WTC11 (cell line): ENCODE results near the gene NUP214. TPM values are rescaled to one million over a fixed set of nuclear protein-coding genes. Genes with fewer than 3 reads are reported as not detected.

Source experiments
- ATAC-seq: fragments of 200-7000 bp; cut with Tn5 transposase; 2 replicates; pipeline ENCODE4 v1.10.0; 2021; ENCODE audit warnings: mild to moderate bottlenecking, moderate library complexity
- CTCF ChIA-PET: fragments of 300-600 bp; sonication (Branson Sonifier 250); formaldehyde crosslinking; loops from one replicate; lab custom pipeline; 2021; ENCODE audit warnings: antibody characterized with exemption; lab: Charles Lee
- POLR2A ChIA-PET: fragments of 350-600 bp; sonication (Branson Sonifier 250); formaldehyde crosslinking; loops from one replicate; lab custom pipeline; 2021; ENCODE audit warnings: antibody characterized with exemption; lab: Charles Lee
- DNase-seq: peaks from one replicate; pipeline ENCODE4 v3.0.0; 2021; ENCODE audit warnings: low spot score
- H3K27ac Mint-ChIP-seq: 2 replicates; pipeline ENCODE4 v1.8.0; 2021; ENCODE audit warnings: mixed read lengths
- H3K27me3 Mint-ChIP-seq: 2 replicates; pipeline ENCODE4 v1.8.0; 2021; ENCODE audit warnings: low read depth, mild to moderate bottlenecking, moderate library complexity, mixed read lengths
- H3K36me3 Mint-ChIP-seq: 2 replicates; pipeline ENCODE4 v1.8.0; 2021; ENCODE audit warnings: mixed read lengths
- H3K4me1 Mint-ChIP-seq: 2 replicates; pipeline ENCODE4 v1.8.0; 2022; ENCODE audit warnings: mixed read lengths
- H3K4me3 Mint-ChIP-seq: 2 replicates; pipeline ENCODE4 v1.8.0; 2021; ENCODE audit warnings: mild to moderate bottlenecking, moderate library complexity, mixed read lengths
- H3K9me3 Mint-ChIP-seq: 2 replicates; pipeline ENCODE4 v1.8.0; 2021; ENCODE audit warnings: mixed read lengths
- ATF1 ChIP-seq: sonication (generic); formaldehyde crosslinking; IDR thresholded peaks from 2 replicates; pipeline ENCODE4 v1.8.1; 2023; ENCODE audit warnings: mild to moderate bottlenecking, moderate library complexity, missing genetic modification reagents
- EMX1 ChIP-seq: fragments of 250-450 bp; sonication (Bioruptor Pico); IDR thresholded peaks from 2 replicates; pipeline ENCODE4 v1.8.0; 2021; ENCODE audit warnings: mild to moderate bottlenecking
- HMGA2 ChIP-seq: fragments of 250-450 bp; sonication (Bioruptor Pico); IDR thresholded peaks from 2 replicates; pipeline ENCODE4 v1.4.0; 2021; ENCODE audit warnings: mild to moderate bottlenecking, moderate library complexity
- JUN ChIP-seq: sonication (generic); formaldehyde crosslinking; IDR thresholded peaks from 2 replicates; pipeline ENCODE4 v1.8.0; 2023; ENCODE audit warnings: mild to moderate bottlenecking, missing genetic modification reagents
- NFE2L1 ChIP-seq: sonication (generic); formaldehyde crosslinking; IDR thresholded peaks from 2 replicates; pipeline ENCODE4 v1.8.1; 2023; ENCODE audit warnings: missing genetic modification reagents
- NR3C1 ChIP-seq: sonication (generic); formaldehyde crosslinking; conservative IDR thresholded peaks from 2 replicates; pipeline ENCODE4 v1.8.1; 2023; ENCODE audit warnings: low read depth, mild to moderate bottlenecking, missing genetic modification reagents
- RORB ChIP-seq: fragments of 250-450 bp; sonication (Bioruptor Pico); IDR thresholded peaks from 2 replicates; pipeline ENCODE4 v1.9.0; 2021; ENCODE audit warnings: mild to moderate bottlenecking
- TEAD4 ChIP-seq: sonication (generic); formaldehyde crosslinking; IDR thresholded peaks from 2 replicates; pipeline ENCODE4 v1.8.0; 2022; ENCODE audit warnings: mild to moderate bottlenecking, missing genetic modification reagents
- ZBTB21 ChIP-seq: sonication (generic); formaldehyde crosslinking; IDR thresholded peaks from 2 replicates; pipeline ENCODE4 v1.8.1; 2023; ENCODE audit warnings: mild to moderate bottlenecking, missing genetic modification reagents, borderline replicate concordance
- ZNF219 ChIP-seq: sonication (generic); formaldehyde crosslinking; IDR thresholded peaks from 2 replicates; pipeline ENCODE4 v1.8.0; 2023; ENCODE audit warnings: missing genetic modification reagents, mild to moderate bottlenecking, borderline replicate concordance
- total RNA-seq: library from RNA; stranded (reverse); gene quantifications from 3 replicates; pipeline ENCODE4 v1.2.3, GENCODE V29; 2021
- TF ChIP-seq, protein P1 (sequence below): fragments of 250-450 bp; sonication (Bioruptor Pico); IDR thresholded peaks from 2 replicates; pipeline ENCODE4 v1.9.0; 2021; ENCODE audit warnings: mild to moderate bottlenecking, borderline replicate concordance
- TF ChIP-seq, protein P2 (sequence below): sonication (generic); formaldehyde crosslinking; IDR thresholded peaks from 2 replicates; pipeline ENCODE4 v1.8.0; 2023; ENCODE audit warnings: mild to moderate bottlenecking, missing genetic modification reagents
- TF ChIP-seq, protein P3 (sequence below): fragments of 250-450 bp; sonication (Bioruptor Pico); IDR thresholded peaks from 2 replicates; pipeline ENCODE4 v2.1.2; 2022; ENCODE audit warnings: mild to moderate bottlenecking, moderate library complexity
- TF ChIP-seq, protein P4 (sequence below): sonication (generic); formaldehyde crosslinking; IDR thresholded peaks from 2 replicates; pipeline ENCODE4 v1.8.0; 2022; ENCODE audit warnings: mild to moderate bottlenecking, missing genetic modification reagents
- TF ChIP-seq, protein P5 (sequence below): sonication (generic); formaldehyde crosslinking; IDR thresholded peaks from 2 replicates; pipeline ENCODE4 v1.8.0; 2022; ENCODE audit warnings: missing genetic modification reagents
- TF ChIP-seq, protein P6 (sequence below): fragments of 250-450 bp; sonication (Bioruptor Pico); IDR thresholded peaks from 2 replicates; pipeline ENCODE4 v1.9.0; 2021; ENCODE audit warnings: moderate library complexity, mild to moderate bottlenecking, inconsistent platforms, borderline replicate concordance
- TF ChIP-seq, protein P7 (sequence below): sonication (generic); formaldehyde crosslinking; IDR thresholded peaks from 2 replicates; pipeline ENCODE4 v1.8.0; 2023; ENCODE audit warnings: missing genetic modification reagents

Gene NUP214
- total RNA-seq, 1 experiment from 2014 or later: 41.8 TPM

DNA sequence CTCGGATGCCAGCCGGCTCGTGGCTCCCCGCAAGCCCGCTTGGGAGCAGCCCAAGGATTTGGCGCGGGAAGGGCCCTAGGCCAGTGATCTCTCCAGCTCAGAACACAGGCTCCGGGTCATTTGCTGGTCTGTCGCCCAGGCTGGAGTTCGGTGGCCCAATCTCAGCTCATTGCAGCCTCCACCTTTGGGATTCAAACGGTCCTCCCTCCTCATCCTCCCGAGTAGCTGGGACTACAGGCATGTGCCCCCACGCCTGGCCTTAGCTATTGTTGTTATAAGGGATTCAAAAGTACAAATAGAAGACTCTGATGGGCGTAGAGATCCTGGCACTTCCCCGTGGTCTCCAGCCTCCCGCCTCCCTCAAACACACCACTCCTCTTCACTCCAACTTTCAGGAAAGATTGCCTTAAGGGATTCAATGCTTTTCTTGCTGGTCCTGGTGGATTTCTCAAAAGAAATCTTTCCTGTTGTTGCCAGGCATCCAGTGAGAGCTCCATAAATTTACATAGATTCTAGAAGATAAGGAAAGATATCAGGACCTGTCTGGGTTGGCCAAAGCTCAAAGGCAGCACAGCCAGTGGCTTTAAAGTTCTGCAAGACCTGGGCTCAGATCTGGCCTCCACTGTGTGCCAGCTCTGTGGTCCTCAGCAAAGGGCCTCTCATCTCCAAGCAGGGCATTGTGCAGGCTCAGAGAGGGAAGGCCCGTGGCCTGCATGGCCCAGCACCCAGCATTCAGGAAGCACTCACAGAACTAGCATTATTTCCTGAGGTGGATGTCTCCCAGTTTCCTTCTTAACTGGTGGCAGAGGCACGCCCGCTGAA is 28.0 kb upstream of the NUP214 start (continued):
- TF ChIP-seq, protein P1, sequence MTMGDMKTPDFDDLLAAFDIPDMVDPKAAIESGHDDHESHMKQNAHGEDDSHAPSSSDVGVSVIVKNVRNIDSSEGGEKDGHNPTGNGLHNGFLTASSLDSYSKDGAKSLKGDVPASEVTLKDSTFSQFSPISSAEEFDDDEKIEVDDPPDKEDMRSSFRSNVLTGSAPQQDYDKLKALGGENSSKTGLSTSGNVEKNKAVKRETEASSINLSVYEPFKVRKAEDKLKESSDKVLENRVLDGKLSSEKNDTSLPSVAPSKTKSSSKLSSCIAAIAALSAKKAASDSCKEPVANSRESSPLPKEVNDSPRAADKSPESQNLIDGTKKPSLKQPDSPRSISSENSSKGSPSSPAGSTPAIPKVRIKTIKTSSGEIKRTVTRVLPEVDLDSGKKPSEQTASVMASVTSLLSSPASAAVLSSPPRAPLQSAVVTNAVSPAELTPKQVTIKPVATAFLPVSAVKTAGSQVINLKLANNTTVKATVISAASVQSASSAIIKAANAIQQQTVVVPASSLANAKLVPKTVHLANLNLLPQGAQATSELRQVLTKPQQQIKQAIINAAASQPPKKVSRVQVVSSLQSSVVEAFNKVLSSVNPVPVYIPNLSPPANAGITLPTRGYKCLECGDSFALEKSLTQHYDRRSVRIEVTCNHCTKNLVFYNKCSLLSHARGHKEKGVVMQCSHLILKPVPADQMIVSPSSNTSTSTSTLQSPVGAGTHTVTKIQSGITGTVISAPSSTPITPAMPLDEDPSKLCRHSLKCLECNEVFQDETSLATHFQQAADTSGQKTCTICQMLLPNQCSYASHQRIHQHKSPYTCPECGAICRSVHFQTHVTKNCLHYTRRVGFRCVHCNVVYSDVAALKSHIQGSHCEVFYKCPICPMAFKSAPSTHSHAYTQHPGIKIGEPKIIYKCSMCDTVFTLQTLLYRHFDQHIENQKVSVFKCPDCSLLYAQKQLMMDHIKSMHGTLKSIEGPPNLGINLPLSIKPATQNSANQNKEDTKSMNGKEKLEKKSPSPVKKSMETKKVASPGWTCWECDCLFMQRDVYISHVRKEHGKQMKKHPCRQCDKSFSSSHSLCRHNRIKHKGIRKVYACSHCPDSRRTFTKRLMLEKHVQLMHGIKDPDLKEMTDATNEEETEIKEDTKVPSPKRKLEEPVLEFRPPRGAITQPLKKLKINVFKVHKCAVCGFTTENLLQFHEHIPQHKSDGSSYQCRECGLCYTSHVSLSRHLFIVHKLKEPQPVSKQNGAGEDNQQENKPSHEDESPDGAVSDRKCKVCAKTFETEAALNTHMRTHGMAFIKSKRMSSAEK (CRISPR knock-in tag): no peak
- TF ChIP-seq HMGA2: no peak
- no peak for TF ChIP-seq EMX1 (CRISPR knock-in tag)
- 0 out of 2 replicates have a peak, but pooled peaks have one; percentile 28 for TF ChIP-seq NFE2L1
- TF ChIP-seq, protein P2, sequence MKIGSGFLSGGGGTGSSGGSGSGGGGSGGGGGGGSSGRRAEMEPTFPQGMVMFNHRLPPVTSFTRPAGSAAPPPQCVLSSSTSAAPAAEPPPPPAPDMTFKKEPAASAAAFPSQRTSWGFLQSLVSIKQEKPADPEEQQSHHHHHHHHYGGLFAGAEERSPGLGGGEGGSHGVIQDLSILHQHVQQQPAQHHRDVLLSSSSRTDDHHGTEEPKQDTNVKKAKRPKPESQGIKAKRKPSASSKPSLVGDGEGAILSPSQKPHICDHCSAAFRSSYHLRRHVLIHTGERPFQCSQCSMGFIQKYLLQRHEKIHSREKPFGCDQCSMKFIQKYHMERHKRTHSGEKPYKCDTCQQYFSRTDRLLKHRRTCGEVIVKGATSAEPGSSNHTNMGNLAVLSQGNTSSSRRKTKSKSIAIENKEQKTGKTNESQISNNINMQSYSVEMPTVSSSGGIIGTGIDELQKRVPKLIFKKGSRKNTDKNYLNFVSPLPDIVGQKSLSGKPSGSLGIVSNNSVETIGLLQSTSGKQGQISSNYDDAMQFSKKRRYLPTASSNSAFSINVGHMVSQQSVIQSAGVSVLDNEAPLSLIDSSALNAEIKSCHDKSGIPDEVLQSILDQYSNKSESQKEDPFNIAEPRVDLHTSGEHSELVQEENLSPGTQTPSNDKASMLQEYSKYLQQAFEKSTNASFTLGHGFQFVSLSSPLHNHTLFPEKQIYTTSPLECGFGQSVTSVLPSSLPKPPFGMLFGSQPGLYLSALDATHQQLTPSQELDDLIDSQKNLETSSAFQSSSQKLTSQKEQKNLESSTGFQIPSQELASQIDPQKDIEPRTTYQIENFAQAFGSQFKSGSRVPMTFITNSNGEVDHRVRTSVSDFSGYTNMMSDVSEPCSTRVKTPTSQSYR (CRISPR knock-in tag): 0 out of 2 replicates have a peak, but pooled peaks have one; percentile 57
- TF ChIP-seq, protein P3, sequence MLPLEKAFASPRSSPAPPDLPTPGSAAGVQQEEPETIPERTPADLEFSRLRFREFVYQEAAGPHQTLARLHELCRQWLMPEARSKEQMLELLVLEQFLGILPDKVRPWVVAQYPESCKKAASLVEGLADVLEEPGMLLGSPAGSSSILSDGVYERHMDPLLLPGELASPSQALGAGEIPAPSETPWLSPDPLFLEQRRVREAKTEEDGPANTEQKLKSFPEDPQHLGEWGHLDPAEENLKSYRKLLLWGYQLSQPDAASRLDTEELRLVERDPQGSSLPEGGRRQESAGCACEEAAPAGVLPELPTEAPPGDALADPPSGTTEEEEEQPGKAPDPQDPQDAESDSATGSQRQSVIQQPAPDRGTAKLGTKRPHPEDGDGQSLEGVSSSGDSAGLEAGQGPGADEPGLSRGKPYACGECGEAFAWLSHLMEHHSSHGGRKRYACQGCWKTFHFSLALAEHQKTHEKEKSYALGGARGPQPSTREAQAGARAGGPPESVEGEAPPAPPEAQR (CRISPR knock-in tag): no peak
- TF ChIP-seq, protein P4, sequence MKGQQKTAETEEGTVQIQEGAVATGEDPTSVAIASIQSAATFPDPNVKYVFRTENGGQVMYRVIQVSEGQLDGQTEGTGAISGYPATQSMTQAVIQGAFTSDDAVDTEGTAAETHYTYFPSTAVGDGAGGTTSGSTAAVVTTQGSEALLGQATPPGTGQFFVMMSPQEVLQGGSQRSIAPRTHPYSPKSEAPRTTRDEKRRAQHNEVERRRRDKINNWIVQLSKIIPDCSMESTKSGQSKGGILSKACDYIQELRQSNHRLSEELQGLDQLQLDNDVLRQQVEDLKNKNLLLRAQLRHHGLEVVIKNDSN (CRISPR knock-in tag): 0 out of 2 replicates have a peak, but pooled peaks have one; percentile 21
- no peak for TF ChIP-seq JUN (CRISPR knock-in tag)
- no peak for TF ChIP-seq TEAD4 (CRISPR knock-in tag)
- TF ChIP-seq, protein P5, sequence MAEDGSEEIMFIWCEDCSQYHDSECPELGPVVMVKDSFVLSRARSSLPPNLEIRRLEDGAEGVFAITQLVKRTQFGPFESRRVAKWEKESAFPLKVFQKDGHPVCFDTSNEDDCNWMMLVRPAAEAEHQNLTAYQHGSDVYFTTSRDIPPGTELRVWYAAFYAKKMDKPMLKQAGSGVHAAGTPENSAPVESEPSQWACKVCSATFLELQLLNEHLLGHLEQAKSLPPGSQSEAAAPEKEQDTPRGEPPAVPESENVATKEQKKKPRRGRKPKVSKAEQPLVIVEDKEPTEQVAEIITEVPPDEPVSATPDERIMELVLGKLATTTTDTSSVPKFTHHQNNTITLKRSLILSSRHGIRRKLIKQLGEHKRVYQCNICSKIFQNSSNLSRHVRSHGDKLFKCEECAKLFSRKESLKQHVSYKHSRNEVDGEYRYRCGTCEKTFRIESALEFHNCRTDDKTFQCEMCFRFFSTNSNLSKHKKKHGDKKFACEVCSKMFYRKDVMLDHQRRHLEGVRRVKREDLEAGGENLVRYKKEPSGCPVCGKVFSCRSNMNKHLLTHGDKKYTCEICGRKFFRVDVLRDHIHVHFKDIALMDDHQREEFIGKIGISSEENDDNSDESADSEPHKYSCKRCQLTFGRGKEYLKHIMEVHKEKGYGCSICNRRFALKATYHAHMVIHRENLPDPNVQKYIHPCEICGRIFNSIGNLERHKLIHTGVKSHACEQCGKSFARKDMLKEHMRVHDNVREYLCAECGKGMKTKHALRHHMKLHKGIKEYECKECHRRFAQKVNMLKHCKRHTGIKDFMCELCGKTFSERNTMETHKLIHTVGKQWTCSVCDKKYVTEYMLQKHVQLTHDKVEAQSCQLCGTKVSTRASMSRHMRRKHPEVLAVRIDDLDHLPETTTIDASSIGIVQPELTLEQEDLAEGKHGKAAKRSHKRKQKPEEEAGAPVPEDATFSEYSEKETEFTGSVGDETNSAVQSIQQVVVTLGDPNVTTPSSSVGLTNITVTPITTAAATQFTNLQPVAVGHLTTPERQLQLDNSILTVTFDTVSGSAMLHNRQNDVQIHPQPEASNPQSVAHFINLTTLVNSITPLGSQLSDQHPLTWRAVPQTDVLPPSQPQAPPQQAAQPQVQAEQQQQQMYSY (CRISPR knock-in tag): no peak

DNA sequence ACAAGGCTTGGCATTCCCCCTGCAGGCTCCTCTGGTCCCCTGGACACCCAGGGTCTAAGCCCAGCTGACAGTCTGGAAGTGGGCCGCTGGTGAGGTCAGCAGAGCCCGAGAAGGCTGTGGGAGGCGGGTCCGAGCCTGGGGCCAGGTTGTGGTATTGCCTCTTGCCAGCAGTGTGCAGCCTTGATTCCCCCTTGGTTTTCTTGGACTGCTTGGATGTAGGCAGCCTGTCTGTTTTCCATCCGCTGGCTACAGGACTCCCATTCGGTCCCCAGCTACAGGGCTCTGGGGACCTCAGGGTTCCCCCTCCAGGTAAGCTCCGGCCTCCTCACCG is 27.5 kb upstream of the NUP214 start:
- ChIA-PET POLR2A (interaction anchor here (0.6 to 1.6 kb wide), 4 partner anchors 12 to 344 kb away, joined by 3 to 7 read pairs (median 4); partner anchors contain the start of gene NUP214), CTCF (interaction anchor here (0.6 to 4.1 kb wide), 8 partner anchors 12 to 252 kb away, joined by 3 to 18 read pairs (median 7); no protein-coding TSS in a partner anchor)
- H3K4me3 Mint-ChIP-seq: peak overlapping the region; percentile 79
- TF ChIP-seq, protein P6, sequence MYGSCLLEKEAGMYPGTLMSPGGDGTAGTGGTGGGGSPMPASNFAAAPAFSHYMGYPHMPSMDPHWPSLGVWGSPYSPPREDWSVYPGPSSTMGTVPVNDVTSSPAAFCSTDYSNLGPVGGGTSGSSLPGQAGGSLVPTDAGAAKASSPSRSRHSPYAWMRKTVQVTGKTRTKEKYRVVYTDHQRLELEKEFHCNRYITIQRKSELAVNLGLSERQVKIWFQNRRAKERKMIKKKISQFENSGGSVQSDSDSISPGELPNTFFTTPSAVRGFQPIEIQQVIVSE (CRISPR knock-in tag): no peak
- TF ChIP-seq RORB (CRISPR knock-in tag): no peak
- no peak for TF ChIP-seq ZBTB21
- TF ChIP-seq, protein P2 (CRISPR knock-in tag): no peak
- no peak for TF ChIP-seq ATF1
- TF ChIP-seq ZNF219 (CRISPR knock-in tag): no peak
- no peak for TF ChIP-seq NR3C1 (CRISPR knock-in tag)
- TF ChIP-seq, protein P7, sequence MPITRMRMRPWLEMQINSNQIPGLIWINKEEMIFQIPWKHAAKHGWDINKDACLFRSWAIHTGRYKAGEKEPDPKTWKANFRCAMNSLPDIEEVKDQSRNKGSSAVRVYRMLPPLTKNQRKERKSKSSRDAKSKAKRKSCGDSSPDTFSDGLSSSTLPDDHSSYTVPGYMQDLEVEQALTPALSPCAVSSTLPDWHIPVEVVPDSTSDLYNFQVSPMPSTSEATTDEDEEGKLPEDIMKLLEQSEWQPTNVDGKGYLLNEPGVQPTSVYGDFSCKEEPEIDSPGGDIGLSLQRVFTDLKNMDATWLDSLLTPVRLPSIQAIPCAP (CRISPR knock-in tag): no peak
- TF ChIP-seq, all 79 proteins: peak for 0
- Mint-ChIP-seq H3K36me3 (peaks cover 2% of the 10 kb centered on the region; the same call in 1 of the 2 replicates), H3K9me3 (no peaks in the 10 kb centered on the region), H3K27me3 (peaks cover 6% of the 10 kb centered on the region), H3K4me1 (peaks cover 53% of the 10 kb centered on the region), H3K27ac (peak overlapping the region; percentile 70; the same call in 1 of the 2 replicates)
- DNase-seq (no peak), ATAC-seq (no peak)
